ENCODE measurements around the gene TIAL1.
A peak's percentile ranks its signal among the peaks of the same experiment; 100 is the strongest.

TIAL1 gene

DNA sequence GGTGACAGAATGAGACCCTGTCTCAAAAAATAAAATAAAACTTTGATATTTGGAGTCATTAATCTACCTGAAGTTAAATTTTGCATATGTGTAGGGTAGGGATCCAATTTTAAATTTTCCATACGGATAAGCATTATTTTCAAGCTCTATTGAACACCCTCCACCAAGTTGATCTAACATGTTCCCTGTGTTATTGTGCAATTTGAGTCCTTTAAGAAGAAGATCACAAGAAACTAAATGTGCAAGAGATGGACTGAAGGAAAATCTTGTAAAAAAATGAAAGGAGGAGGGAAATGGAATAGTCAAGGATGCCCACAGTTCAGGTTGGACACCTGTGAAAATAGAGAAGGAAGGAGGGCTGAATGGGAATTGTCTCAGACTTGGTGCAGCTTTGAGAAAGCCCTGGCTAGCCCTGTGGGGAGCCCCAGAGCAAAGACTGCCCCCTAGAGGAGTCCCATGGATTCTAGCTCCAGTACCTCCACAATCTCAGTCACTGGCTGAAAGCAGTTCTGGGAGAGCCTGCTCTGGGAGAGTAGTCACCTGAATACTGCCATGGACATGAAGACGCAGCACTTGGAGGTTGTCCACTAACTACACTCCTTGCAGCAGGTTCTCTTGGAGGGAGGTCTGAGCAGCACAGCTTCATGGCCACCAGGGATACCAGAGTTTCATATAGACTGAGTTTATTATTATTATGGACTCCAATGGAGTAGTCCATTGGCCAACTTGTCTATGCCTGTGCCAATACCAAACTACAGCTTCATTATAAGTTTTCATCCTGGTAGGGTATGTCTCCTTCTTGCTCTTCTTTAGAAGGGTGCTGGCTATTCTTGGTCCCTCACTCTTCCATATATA lies 5.7 kb upstream of the TIAL1 start:
- H3K4me3 ChIP-seq = no peak overlapping the region
- no peaks in the 10 kb centered on the region for H3K27me3 ChIP-seq
- peaks cover 5 to 18% (median 13%) of the 10 kb centered on the region in 10 experiments for H3K4me1 ChIP-seq
- no peak for TF ChIP-seq Cebpa-rat (IDR thresholded peaks at IDR 0.05)
- no peak overlapping the region for H3K27ac ChIP-seq
- peaks cover 0 to 21% (median 10%) of the 10 kb centered on the region in 11 experiments; a peak in 13 of 22 replicates for H3K9me3 ChIP-seq (replicated peaks in 1 of 11)
- no peak overlapping the region for H3K4me2 ChIP-seq
- H4K20me1 ChIP-seq = peaks cover 0 to 2% (median 0%) of the 10 kb centered on the region in 11 experiments; a peak in 1 of 22 replicates
- no peak overlapping the region for H3K9ac ChIP-seq
- H3K36me3 ChIP-seq = peaks cover 0 to 20% (median 10%) of the 10 kb centered on the region in 11 experiments; a peak in 14 of 22 replicates

DNA sequence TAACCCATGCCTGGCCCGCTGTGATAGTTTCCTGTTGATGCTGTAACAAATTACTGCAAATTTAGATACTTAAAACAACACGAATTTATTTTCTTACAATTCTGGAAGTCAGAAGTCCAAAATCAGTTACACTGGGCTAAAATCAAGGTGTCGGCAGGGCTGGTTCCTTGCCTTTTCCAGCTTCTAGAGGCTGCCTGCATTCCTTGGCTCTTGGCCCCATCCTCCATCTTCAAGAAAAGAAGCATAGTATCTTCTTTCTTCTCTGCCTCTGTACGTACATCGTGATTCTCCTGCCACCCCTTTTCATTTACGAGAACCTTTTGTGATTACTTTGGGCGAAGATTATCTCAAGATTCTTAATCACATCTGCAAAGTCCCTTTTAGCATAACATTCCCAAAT lies 1.6 kb upstream of the TIAL1 start:
- H3K27ac ChIP-seq = no peak overlapping the region
- no peak overlapping the region for H3K9ac ChIP-seq
- peaks cover 25 to 40% (median 35%) of the 10 kb centered on the region in 10 experiments for H3K4me1 ChIP-seq
- TF ChIP-seq Cebpa-rat (IDR thresholded peaks at IDR 0.05) = no peak
- H3K4me3 ChIP-seq = no peak overlapping the region; a peak in 1 of 20 replicates
- peaks cover 0 to 21% (median 10%) of the 10 kb centered on the region in 11 experiments; a peak in 13 of 22 replicates for H3K9me3 ChIP-seq (replicated peaks in 1 of 11)
- peaks cover 21 to 27% (median 23%) of the 10 kb centered on the region in 11 experiments for H4K20me1 ChIP-seq
- H3K4me2 ChIP-seq = peak overlapping the region in 5 of 11 experiments; percentile 77 to 93 (median 90); a peak in 7 of 22 replicates
- peaks cover 12 to 38% (median 19%) of the 10 kb centered on the region in 11 experiments; a peak in 20 of 22 replicates for H3K36me3 ChIP-seq
- no peaks in the 10 kb centered on the region for H3K27me3 ChIP-seq

DNA sequence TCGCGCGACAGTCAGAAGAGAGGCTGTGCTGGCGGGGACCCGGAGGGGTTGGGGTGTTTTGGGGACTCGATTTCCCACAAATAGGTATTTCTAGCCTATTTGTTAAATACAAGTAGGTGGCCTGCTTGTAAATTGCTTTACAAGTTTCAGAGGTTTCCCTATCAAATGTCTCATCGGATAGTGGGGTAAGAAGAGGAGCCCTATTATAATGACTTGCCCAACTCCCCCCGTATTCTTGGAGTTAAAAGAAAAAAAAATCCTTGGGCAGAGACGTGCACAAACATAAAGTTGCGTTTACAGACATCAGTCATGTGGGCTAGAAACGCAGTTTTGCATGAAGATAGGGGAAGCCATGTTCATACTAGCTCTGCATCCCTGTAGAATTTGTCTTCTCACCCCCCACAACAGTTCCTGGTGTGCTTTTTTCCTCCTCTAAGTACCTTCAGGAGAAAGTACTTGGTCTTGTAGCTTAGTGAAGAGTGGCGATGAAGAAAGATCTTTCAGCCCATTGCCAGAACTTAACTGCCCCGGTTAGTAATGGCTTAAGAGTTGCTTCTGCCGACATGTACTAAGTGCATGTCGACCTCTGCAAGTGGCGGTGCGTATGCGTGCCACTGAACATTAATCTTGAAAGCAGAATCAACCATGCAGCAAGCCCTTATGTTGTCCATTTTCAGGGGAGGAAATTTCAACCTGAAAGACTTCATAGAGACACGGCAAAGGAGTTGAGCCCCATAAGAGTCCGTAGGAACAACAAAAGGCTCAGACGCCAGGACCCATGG lies 832 bp upstream of the TIAL1 start:
- Histone ChIP-seq H3K4me3 (peak overlapping the region; percentile 40 to 99 (median 92)), H3K9ac (peak overlapping the region; percentile 22 to 98 (median 95); a peak in 21 of 22 replicates), H3K36me3 (peaks cover 12 to 45% (median 20%) of the 10 kb centered on the region in 11 experiments; a peak in 20 of 22 replicates), H3K4me2 (peak overlapping the region; percentile 77 to 94 (median 92)), H3K27me3 (no peaks in the 10 kb centered on the region), H3K27ac (peak overlapping the region in 9 of 11 experiments; percentile 92 to 97 (median 94); a peak in 18 of 22 replicates), H3K9me3 (replicated peaks in 1 of 11) (peaks cover 0 to 21% (median 10%) of the 10 kb centered on the region in 11 experiments; a peak in 13 of 22 replicates), H3K4me1 (peaks cover 33 to 48% (median 43%) of the 10 kb centered on the region in 10 experiments), H4K20me1 (peaks cover 29 to 35% (median 31%) of the 10 kb centered on the region in 11 experiments)
- TF ChIP-seq Cebpa-rat (IDR thresholded peaks at IDR 0.05) = no peak

DNA sequence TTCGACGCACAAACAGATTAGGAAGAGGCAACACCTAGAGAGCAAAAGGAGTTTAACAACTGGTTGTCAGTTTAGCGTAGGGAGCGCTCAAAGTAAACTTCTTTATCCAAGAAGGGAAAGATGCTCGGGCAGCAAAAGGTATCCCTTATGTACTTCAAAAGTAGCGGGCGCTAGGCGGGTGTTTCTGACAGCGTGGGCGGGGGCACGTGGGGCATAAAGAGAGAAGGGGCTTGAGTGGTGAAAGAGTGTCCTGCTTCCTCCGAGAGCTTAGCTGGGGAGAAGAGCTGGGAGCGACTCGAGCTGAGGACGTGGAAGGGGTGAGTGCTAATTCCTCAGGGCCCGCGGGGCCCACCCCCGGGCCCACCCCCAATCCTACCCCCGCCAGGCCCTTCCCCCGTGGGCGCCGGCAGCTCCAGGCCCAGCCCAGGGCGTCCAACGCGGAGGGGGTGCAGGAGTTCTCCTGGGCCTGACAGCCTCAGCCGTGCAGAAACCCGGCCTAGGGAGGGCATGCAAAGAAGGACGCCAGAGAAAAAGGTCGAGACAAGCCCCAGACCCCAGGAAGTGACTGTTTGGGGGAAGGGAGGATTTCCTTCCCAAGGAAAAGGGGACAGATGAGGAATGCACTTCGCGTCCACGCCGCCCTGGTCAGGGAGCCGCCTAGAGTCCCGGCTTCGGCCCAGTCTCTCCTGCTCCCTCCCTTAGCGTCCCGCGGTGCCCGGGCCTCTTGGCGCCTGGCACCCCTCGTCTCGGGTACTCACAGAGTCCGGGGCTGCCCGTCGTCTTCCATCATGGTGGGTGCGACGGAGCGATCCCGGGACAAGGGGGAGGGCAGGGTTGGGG lies 868 bp downstream of the TIAL1 start:
- Histone ChIP-seq H3K9me3 (replicated peaks in 1 of 11) (peaks cover 0 to 21% (median 10%) of the 10 kb centered on the region in 11 experiments; a peak in 13 of 22 replicates), H3K4me2 (peak overlapping the region; percentile 90 to 98 (median 95)), H3K36me3 (peaks cover 16 to 56% (median 27%) of the 10 kb centered on the region in 11 experiments; a peak in 21 of 22 replicates), H3K27ac (peak overlapping the region; percentile 85 to 97 (median 93)), H4K20me1 (peaks cover 46 to 52% (median 48%) of the 10 kb centered on the region in 11 experiments), H3K4me1 (peaks cover 38 to 59% (median 50%) of the 10 kb centered on the region in 10 experiments), H3K9ac (peak overlapping the region; percentile 90 to 98 (median 95)), H3K27me3 (no peaks in the 10 kb centered on the region), H3K4me3 (peak overlapping the region; percentile 82 to 99 (median 94))
- no peak for TF ChIP-seq Cebpa-rat (IDR thresholded peaks at IDR 0.05)

DNA sequence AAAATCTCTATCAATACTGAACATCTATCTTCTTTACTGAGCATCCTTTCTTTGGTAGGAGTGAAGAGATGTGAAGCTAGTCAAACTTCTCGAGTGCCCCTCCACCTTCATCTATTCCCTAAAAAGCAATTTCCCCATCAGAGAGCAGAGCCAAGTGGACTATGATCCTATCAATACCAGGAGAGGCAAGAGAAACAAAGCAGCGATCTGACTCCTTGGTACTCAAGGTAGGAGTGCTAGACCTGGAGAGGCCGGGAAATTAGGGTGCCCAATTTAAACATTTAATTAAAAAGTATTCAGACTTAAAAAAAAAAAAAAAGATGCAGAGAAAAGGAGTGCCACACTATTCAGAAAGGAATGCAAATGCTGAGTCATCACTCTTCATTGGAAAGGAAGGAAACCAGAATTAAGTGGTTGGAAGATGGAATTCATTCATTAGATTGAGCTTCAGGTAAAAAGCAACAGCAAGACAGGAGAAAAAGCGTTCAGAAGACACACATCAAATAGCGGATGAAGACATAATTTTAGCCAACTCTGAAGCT lies 1.6 kb downstream of the TIAL1 start:
- Histone ChIP-seq H3K4me3 (peak overlapping the region; percentile 82 to 99 (median 94)), H3K36me3 (peaks cover 23 to 63% (median 33%) of the 10 kb centered on the region in 11 experiments), H3K4me1 (peaks cover 38 to 59% (median 50%) of the 10 kb centered on the region in 10 experiments), H4K20me1 (peaks cover 51 to 58% (median 54%) of the 10 kb centered on the region in 11 experiments), H3K9ac (peak overlapping the region; percentile 90 to 98 (median 95)), H3K27me3 (no peaks in the 10 kb centered on the region), H3K4me2 (peak overlapping the region; percentile 90 to 98 (median 95)), H3K9me3 (replicated peaks in 1 of 11) (peaks cover 0 to 21% (median 10%) of the 10 kb centered on the region in 11 experiments; a peak in 13 of 22 replicates), H3K27ac (peak overlapping the region in 10 of 11 experiments; percentile 92 to 97 (median 94); a peak in 20 of 22 replicates)
- no peak for TF ChIP-seq Cebpa-rat (IDR thresholded peaks at IDR 0.05)

DNA sequence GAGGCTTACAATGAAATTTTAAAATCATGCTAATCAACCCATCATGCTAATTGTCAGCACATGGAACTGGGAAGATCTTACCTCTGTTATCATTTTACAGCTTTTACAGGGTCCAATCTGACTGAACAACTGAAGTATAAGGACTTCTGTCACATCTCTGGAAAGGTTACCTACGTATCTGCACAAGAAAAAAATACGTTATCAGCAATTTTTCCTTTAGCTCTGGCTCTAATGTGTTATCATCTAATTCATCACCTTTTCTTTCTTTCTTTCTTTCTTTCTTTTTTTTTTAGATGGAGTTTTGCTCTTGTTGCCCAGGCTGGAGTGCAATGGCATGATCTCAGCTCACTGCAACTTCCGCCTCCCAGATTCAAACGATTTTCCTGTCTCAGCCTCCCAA lies 8.7 kb downstream of the TIAL1 start:
- Histone ChIP-seq H3K9me3 (replicated peaks in 1 of 11) (no peaks in the 10 kb centered on the region), H3K27ac (no peak overlapping the region), H3K4me2 (no peak overlapping the region), H3K9ac (no peak overlapping the region), H3K4me3 (no peak overlapping the region), H3K27me3 (no peaks in the 10 kb centered on the region), H4K20me1 (peaks cover 92 to 100% (median 100%) of the 10 kb centered on the region in 11 experiments), H3K36me3 (peaks cover 71 to 96% (median 80%) of the 10 kb centered on the region in 11 experiments), H3K4me1 (peaks cover 10 to 16% (median 12%) of the 10 kb centered on the region in 10 experiments)
- TF ChIP-seq Cebpa-rat (IDR thresholded peaks at IDR 0.05) = no peak

DNA sequence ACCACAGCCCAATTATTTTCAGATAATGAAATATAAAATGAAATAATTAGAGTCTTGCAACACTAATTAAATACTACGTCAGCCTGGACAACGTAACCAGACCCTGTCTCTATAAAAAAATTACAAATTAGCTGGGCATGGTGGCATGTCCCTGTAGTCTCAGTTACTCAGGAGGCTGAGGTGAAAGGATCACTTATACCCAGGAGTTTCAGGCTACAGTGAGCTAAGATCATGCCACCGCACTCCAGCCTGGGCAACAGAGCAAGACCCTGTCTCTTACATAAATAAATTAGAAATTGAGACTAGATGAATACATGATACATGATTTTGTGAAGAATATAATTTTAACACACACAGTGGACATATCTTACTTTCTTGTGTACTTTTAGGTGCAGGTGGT lies 18.4 kb downstream of the TIAL1 start:
- Histone ChIP-seq H3K27me3 (no peaks in the 10 kb centered on the region), H3K4me3 (no peak overlapping the region), H3K9me3 (replicated peaks in 1 of 11) (no peaks in the 10 kb centered on the region), H3K36me3 (peaks cover 86 to 98% (median 93%) of the 10 kb centered on the region in 11 experiments), H3K9ac (no peak overlapping the region), H3K27ac (no peak overlapping the region), H3K4me2 (no peak overlapping the region), H3K4me1 (peaks cover 0 to 18% (median 7%) of the 10 kb centered on the region in 10 experiments; a peak in 10 of 20 replicates), H4K20me1 (peaks cover 18 to 49% (median 32%) of the 10 kb centered on the region in 11 experiments; a peak in 20 of 22 replicates)
- no peak for TF ChIP-seq Cebpa-rat (IDR thresholded peaks at IDR 0.05)
